ENCODE data around the gene OTUD7B. TPM values are rescaled to one million over a fixed set of nuclear protein-coding genes. Genes with fewer than 3 reads are reported as not detected.

OTUD7B gene
- total RNA-seq, 1 donor from 2014 or later = 29.5 TPM

DNA sequence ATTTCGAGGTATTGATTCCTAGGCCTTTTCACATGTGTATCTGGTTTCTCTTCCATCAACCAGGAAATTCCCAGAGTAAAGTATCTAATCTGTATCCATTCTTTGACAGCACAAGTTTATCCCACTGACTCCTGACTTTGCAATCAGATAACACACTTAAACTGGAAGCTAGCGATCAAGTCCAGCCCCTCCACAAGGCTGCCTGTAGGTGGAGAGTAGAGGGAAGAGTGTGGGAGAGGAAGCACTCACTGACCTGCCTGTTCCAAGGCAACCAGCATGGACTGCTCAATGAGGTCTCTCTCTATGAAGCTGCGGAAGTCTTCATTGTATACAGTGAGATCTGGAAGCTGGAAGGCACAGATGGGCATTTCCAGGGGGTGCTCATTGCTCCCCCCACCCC is 43.5 kb downstream of the OTUD7B start:
- H3K27ac ChIP-seq = no peak overlapping the region
- TF ChIP-seq, protein P1, sequence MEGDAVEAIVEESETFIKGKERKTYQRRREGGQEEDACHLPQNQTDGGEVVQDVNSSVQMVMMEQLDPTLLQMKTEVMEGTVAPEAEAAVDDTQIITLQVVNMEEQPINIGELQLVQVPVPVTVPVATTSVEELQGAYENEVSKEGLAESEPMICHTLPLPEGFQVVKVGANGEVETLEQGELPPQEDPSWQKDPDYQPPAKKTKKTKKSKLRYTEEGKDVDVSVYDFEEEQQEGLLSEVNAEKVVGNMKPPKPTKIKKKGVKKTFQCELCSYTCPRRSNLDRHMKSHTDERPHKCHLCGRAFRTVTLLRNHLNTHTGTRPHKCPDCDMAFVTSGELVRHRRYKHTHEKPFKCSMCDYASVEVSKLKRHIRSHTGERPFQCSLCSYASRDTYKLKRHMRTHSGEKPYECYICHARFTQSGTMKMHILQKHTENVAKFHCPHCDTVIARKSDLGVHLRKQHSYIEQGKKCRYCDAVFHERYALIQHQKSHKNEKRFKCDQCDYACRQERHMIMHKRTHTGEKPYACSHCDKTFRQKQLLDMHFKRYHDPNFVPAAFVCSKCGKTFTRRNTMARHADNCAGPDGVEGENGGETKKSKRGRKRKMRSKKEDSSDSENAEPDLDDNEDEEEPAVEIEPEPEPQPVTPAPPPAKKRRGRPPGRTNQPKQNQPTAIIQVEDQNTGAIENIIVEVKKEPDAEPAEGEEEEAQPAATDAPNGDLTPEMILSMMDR (IDR thresholded peaks at IDR 0.05) = no peak
- ATAC-seq (no peak), DNase-seq (no peak)
- H3K9me3 ChIP-seq = no peaks in the 10 kb centered on the region
- intact Hi-C loops (cut with DNase I) = no loop called here
- no peak overlapping the region for H3K4me3 ChIP-seq
- peaks cover 77% of the 10 kb centered on the region for H3K36me3 ChIP-seq
- no peaks in the 10 kb centered on the region for H3K27me3 ChIP-seq (ENCODE audit: low read depth)
- H3K4me1 ChIP-seq = peaks cover 23% of the 10 kb centered on the region

DNA sequence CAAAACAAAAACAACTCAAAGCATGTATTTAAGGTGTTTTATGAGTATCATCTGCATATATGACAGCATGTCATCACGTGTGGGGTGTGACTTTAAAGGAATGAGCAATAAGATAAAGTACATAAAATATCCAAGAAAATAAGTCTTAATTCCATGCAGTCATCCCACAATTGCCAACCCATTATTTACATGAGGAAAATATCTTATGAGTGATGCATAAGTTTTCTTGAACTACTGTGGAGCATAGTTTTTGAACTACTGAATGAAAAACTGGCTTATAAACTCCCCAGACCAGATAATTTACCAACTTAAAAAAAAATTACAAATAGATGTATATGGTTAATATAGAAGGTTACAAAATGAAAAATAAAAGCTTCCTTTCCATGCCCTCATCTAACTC is 44.1 kb downstream of the OTUD7B start:
- TF ChIP-seq, protein P1 (IDR thresholded peaks at IDR 0.05) = no peak
- peaks cover 26% of the 10 kb centered on the region for H3K4me1 ChIP-seq
- H3K9me3 ChIP-seq = no peaks in the 10 kb centered on the region
- peaks cover 71% of the 10 kb centered on the region for H3K36me3 ChIP-seq
- H3K27me3 ChIP-seq (ENCODE audit: low read depth) = no peaks in the 10 kb centered on the region
- intact Hi-C loops (cut with DNase I) = no loop called here
- no peak overlapping the region for H3K4me3 ChIP-seq
- ATAC-seq (no peak), DNase-seq (no peak)
- no peak overlapping the region for H3K27ac ChIP-seq

DNA sequence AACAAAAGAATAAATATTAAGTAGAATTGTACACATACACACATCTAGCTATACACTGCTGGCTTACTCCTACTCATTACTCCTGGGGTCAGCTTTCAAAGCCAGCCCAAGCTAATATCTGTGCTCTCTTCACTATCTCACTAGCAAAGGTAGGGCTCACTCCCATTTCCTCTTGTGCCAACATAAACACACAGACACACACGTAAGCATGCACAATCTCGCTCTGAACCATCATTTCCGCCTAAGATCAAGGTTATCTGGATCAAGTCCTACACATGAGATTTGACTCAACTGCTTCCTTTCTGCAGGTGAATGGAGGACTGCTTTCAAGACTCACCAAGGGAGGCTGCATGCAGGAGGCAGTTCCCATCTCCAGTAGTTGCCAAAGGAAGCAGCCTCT is 45.1 kb downstream of the OTUD7B start:
- H3K36me3 ChIP-seq = peaks cover 65% of the 10 kb centered on the region
- no peak overlapping the region for H3K4me3 ChIP-seq
- no peak for DNase-seq
- TF ChIP-seq, protein P1 (IDR thresholded peaks at IDR 0.05) = no peak
- H3K27me3 ChIP-seq (ENCODE audit: low read depth) = no peaks in the 10 kb centered on the region
- H3K9me3 ChIP-seq = no peaks in the 10 kb centered on the region
- no peak overlapping the region for H3K27ac ChIP-seq
- H3K4me1 ChIP-seq = peaks cover 26% of the 10 kb centered on the region
- intact Hi-C loops (cut with DNase I) = no loop called here
- ATAC-seq = no peak

DNA sequence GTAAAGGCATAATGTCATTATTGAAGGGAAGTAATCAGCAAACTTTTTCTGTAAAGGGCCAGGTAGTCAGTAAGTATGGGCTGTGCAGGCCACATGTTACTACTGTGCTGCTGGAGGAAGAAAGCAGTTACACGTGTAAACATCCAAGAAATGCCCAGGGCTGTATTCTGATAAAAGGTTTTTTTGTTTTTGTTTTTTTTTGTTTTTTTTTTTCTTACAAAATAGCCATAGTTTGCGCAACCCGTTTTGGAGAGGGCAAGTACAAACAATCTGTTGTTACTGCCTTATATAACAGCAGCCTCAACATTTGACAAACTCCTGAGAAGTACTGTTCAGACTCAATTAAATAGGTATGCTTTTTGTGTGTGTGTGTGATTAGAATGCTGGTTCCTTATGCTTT is 47.2 kb downstream of the OTUD7B start:
- H3K9me3 ChIP-seq = no peaks in the 10 kb centered on the region
- intact Hi-C loops (cut with DNase I) = loop anchor here (5.0 kb wide), 1 partner anchor 84 kb away; no protein-coding TSS in a partner anchor
- TF ChIP-seq, protein P1 (IDR thresholded peaks at IDR 0.05) = no peak
- DNase-seq (no peak), ATAC-seq (peak; percentile 38 to 48)
- H3K36me3 ChIP-seq = peaks cover 67% of the 10 kb centered on the region
- H3K27me3 ChIP-seq (ENCODE audit: low read depth) = no peaks in the 10 kb centered on the region
- peak overlapping the region; percentile 57 for H3K27ac ChIP-seq
- peaks cover 26% of the 10 kb centered on the region for H3K4me1 ChIP-seq
- H3K4me3 ChIP-seq = no peak overlapping the region

DNA sequence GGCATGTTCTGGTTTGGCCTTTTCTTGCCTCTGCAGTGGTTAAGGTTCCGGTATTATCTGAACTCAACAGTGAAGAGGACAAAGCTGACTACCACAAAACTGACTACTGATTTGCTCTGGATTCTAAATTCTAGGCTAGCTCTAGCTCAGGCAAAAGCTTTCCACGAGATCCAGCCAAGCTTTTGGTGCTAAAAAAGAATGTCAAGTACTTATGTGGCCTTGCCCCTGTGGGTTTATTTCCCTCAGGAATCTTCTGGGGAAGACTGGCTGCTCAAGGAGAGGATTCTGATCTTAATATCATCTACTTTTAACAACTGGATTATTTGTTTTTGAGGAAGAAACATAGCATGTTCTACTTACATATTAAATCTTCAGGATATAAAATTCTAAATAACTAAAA is 47.8 kb downstream of the OTUD7B start:
- TF ChIP-seq, protein P1 (IDR thresholded peaks at IDR 0.05) = no peak
- Histone ChIP-seq H3K36me3 (peaks cover 71% of the 10 kb centered on the region), H3K9me3 (no peaks in the 10 kb centered on the region), H3K27ac (peak overlapping the region; percentile 57), H3K27me3 (ENCODE audit: low read depth) (no peaks in the 10 kb centered on the region), H3K4me1 (peaks cover 26% of the 10 kb centered on the region), H3K4me3 (no peak overlapping the region)
- ATAC-seq (no peak), DNase-seq (no peak)
- intact Hi-C loops (cut with DNase I) = loop anchor here (5.0 kb wide), 1 partner anchor 85 kb away; no protein-coding TSS in a partner anchor

Data from lower lobe of right lung (tissue), 2 donors.